HepG2 (cell line): Measurements from ENCODE around the gene TGFB2.

Experiments
- SRF ChIP-seq: IDR thresholded peaks from 2 replicates; pipeline ENCODE4 v1.6.1; 2011; ENCODE audit warnings: mild to moderate bottlenecking, low read depth, low read length, moderate library complexity
- TAF15 ChIP-seq: fragments of 200-400 bp; formaldehyde crosslinking; IDR thresholded peaks from one replicate; pipeline ENCODE4 v1.6.1; 2018; ENCODE audit warnings: mild to moderate bottlenecking, low read depth, low read length; ENCODE audit not compliant: poor library complexity, severe bottlenecking
- TBP ChIP-seq: sonication (generic); formaldehyde crosslinking; IDR thresholded peaks from 2 replicates; pipeline ENCODE4 v1.5.0; 2020; ENCODE audit warnings: missing genetic modification reagents
- ZNF34 ChIP-seq: sonication (generic); formaldehyde crosslinking; IDR thresholded peaks from 2 replicates; pipeline ENCODE4 v1.4.0; 2020; ENCODE audit warnings: mild to moderate bottlenecking, missing genetic modification reagents, borderline replicate concordance
- ZZZ3 ChIP-seq: sonication (generic); formaldehyde crosslinking; IDR thresholded peaks from 2 replicates; pipeline ENCODE4 v1.4.0; 2020; ENCODE audit warnings: missing genetic modification reagents, mild to moderate bottlenecking, borderline replicate concordance
- TF ChIP-seq, protein P1 (sequence below), 2 experiments: fragments of 450-650 bp in 1 of 2; sonication (generic) in 1 of 2; formaldehyde crosslinking; IDR thresholded peaks; 2 replicates each; pipeline versions ENCODE4 v1.5.0 to v1.8.0; 2020 to 2022; ENCODE audit warnings: mild to moderate bottlenecking in 1 of 2, missing genetic modification reagents in 1 of 2
- TF ChIP-seq, protein P2 (sequence below): sonication (generic); formaldehyde crosslinking; IDR thresholded peaks from 2 replicates; pipeline ENCODE4 v1.5.0; 2020; ENCODE audit warnings: mild to moderate bottlenecking, missing genetic modification reagents, moderate library complexity

DNA sequence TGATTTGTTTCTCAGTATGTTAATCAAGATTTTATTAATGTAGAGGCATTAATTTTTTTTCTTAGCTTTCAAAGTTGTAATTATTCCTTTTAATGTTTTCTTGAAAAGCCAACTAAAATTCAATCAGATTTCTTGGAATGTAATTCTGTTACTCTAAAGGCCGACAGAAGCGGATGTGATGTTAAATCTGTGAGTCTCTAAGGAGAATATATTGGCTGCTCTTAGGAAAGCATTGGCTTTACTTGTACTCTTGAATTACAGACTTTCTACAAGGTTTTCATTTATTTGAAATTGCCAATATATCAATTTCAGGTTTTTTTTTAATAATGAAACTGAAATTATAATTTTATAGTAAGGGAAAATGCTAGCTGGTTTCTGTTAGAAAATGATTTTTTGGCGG, 30.8 kb upstream of the TGFB2 start:
- TF ChIP-seq, protein P1, sequence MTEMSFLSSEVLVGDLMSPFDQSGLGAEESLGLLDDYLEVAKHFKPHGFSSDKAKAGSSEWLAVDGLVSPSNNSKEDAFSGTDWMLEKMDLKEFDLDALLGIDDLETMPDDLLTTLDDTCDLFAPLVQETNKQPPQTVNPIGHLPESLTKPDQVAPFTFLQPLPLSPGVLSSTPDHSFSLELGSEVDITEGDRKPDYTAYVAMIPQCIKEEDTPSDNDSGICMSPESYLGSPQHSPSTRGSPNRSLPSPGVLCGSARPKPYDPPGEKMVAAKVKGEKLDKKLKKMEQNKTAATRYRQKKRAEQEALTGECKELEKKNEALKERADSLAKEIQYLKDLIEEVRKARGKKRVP (CRISPR knock-in tag; IDR thresholded peaks at IDR 0.05): no peak
- no peak for TF ChIP-seq TAF15
- no peak for TF ChIP-seq ZZZ3 (CRISPR knock-in tag)
- no peak for TF ChIP-seq SRF
- no peak for TF ChIP-seq ZNF34
- TF ChIP-seq, protein P2, sequence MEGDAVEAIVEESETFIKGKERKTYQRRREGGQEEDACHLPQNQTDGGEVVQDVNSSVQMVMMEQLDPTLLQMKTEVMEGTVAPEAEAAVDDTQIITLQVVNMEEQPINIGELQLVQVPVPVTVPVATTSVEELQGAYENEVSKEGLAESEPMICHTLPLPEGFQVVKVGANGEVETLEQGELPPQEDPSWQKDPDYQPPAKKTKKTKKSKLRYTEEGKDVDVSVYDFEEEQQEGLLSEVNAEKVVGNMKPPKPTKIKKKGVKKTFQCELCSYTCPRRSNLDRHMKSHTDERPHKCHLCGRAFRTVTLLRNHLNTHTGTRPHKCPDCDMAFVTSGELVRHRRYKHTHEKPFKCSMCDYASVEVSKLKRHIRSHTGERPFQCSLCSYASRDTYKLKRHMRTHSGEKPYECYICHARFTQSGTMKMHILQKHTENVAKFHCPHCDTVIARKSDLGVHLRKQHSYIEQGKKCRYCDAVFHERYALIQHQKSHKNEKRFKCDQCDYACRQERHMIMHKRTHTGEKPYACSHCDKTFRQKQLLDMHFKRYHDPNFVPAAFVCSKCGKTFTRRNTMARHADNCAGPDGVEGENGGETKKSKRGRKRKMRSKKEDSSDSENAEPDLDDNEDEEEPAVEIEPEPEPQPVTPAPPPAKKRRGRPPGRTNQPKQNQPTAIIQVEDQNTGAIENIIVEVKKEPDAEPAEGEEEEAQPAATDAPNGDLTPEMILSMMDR: no peak
- no peak for TF ChIP-seq TBP (CRISPR knock-in tag)
